OCI-LY3 (cell line): Measurements from ENCODE around the gene EPHA6.
"Not testable (repeated sequence)": the region's sequence is repeated elsewhere in the genome, so short reads cannot be mapped to it uniquely, and the experiment has no call there.

Experiments
- H2AFZ ChIP-seq: fragments of 200-600, 300-600 bp; shearing (Covaris generic); 2 replicates; pipeline ENCODE4 v1.6.0; 2014; ENCODE audit warnings: antibody characterized with exemption, low read depth, low read length
- H3K27ac ChIP-seq: fragments of 200-600, 300-600 bp; sonication (generic); 2 replicates; pipeline ENCODE4 v1.5.1; 2014; ENCODE audit warnings: mild to moderate bottlenecking, low read length, moderate library complexity, mixed read lengths
- H3K27me3 ChIP-seq: fragments of 200-600, 300-600 bp; sonication (generic); 2 replicates; pipeline ENCODE4 v1.6.1; 2014; ENCODE audit warnings: low read depth, low read length, mixed read lengths
- H3K36me3 ChIP-seq: fragments of 200-600, 300-600 bp; sonication (generic); replicated peaks from 2 replicates; pipeline ENCODE3; 2014; ENCODE audit warnings: low read depth, low read length, mixed read lengths
- H3K4me1 ChIP-seq: fragments of 300-600, 200-600 bp; sonication (generic); 2 replicates; pipeline ENCODE4 v1.6.1; 2014; ENCODE audit warnings: low read length, mixed read lengths
- H3K4me2 ChIP-seq: fragments of 200-600, 300-600 bp; sonication (generic); 2 replicates; pipeline ENCODE4 v1.6.1; 2014; ENCODE audit warnings: low read length, mixed read lengths
- H3K4me3 ChIP-seq: fragments of 300-600, 200-600 bp; sonication (generic); 2 replicates; pipeline ENCODE4 v1.5.1; 2014; ENCODE audit warnings: antibody characterized with exemption, mild to moderate bottlenecking, low read length, moderate library complexity
- H3K79me2 ChIP-seq: fragments of 300-600, 200-600 bp; shearing (Covaris generic); 2 replicates; pipeline ENCODE4 v1.6.1; 2014; ENCODE audit warnings: mild to moderate bottlenecking, low read length, mixed read lengths
- H3K9ac ChIP-seq: fragments of 300-600, 200-600 bp; shearing (Covaris generic); 2 replicates; pipeline ENCODE4 v1.6.0; 2014; ENCODE audit warnings: mild to moderate bottlenecking, low read length, moderate library complexity
- H3K9me3 ChIP-seq: fragments of 200-600, 300-600 bp; shearing (Covaris generic); 2 replicates; pipeline ENCODE4 v1.6.1; 2014; ENCODE audit warnings: low read length, mixed read lengths; ENCODE audit not compliant: insufficient read depth
- H4K20me1 ChIP-seq: fragments of 200-600, 300-600 bp; sonication (generic); 2 replicates; pipeline ENCODE4 v1.6.1; 2016; ENCODE audit warnings: low read length, mixed read lengths; ENCODE audit not compliant: insufficient read depth
- CTCF ChIP-seq: fragments of 200-600, 300-600 bp; sonication (generic); IDR thresholded peaks from 2 replicates; pipeline ENCODE4 v1.5.1; 2014; ENCODE audit warnings: antibody characterized with exemption, low read length, low read depth
- EZH2phosphoT487 ChIP-seq: fragments of 200-600 bp; shearing (Covaris generic); IDR thresholded peaks from 2 replicates; pipeline ENCODE4 v1.6.1; 2018; ENCODE audit warnings: antibody characterized with exemption, mixed run types, low read depth

Gene EPHA6

GRCh38 chr3:97021778-97022177 lies 207.4 kb downstream of the EPHA6 start:
- H4K20me1 ChIP-seq: no peaks in the 10 kb centered on the region
- no peaks in the 10 kb centered on the region for H3K4me1 ChIP-seq
- H3K9me3 ChIP-seq: no peaks in the 10 kb centered on the region
- no peak overlapping the region for H2AFZ ChIP-seq
- H3K27ac ChIP-seq: no peak overlapping the region
- H3K4me2 ChIP-seq: no peak overlapping the region
- H3K4me3 ChIP-seq: no peak overlapping the region
- H3K79me2 ChIP-seq: no peaks in the 10 kb centered on the region
- no peak for TF ChIP-seq CTCF
- no peak for TF ChIP-seq EZH2phosphoT487
- H3K27me3 ChIP-seq: no peaks in the 10 kb centered on the region
- no peak overlapping the region for H3K9ac ChIP-seq
- no peaks in the 10 kb centered on the region for H3K36me3 ChIP-seq

GRCh38 chr3:97025612-97026011 lies 211.2 kb downstream of the EPHA6 start:
- not testable (repeated sequence) for H3K27me3 ChIP-seq, H3K36me3 ChIP-seq, H4K20me1 ChIP-seq, H3K9me3 ChIP-seq, H2AFZ ChIP-seq, H3K4me2 ChIP-seq, H3K79me2 ChIP-seq, H3K4me1 ChIP-seq, H3K4me3 ChIP-seq, H3K27ac ChIP-seq, H3K9ac ChIP-seq

- Histone ChIP-seq H3K4me3 (no peak overlapping the region), H3K9me3 (no peaks in the 10 kb centered on the region), H3K4me2 (no peak overlapping the region), H3K9ac (no peak overlapping the region), H4K20me1 (no peaks in the 10 kb centered on the region), H2AFZ (no peak overlapping the region; the same call in 1 of the 2 replicates), H3K79me2 (no peaks in the 10 kb centered on the region), H3K27me3 (no peaks in the 10 kb centered on the region), H3K27ac (no peak overlapping the region), H3K36me3 (no peaks in the 10 kb centered on the region), H3K4me1 (no peaks in the 10 kb centered on the region)
- TF ChIP-seq EZH2phosphoT487 (no peak), CTCF (no peak)
These were observed 215.6 kb downstream of the EPHA6 start for GRCh38 chr3:97029972-97030371.

- Histone ChIP-seq H3K4me3 (no peak overlapping the region), H3K4me1 (no peaks in the 10 kb centered on the region), H4K20me1 (no peaks in the 10 kb centered on the region), H3K27ac (no peak overlapping the region), H3K4me2 (no peak overlapping the region), H3K36me3 (no peaks in the 10 kb centered on the region), H3K9ac (no peak overlapping the region), H3K9me3 (no peaks in the 10 kb centered on the region), H3K79me2 (no peaks in the 10 kb centered on the region), H3K27me3 (no peaks in the 10 kb centered on the region), H2AFZ (no peak overlapping the region)
- no peak for TF ChIP-seq CTCF
- TF ChIP-seq EZH2phosphoT487: no peak
These were observed 223.0 kb downstream of the EPHA6 start for GRCh38 chr3:97037294-97037943.
